Activated CD4-positive, alpha-beta T cell treated with anti-CD3 and anti-CD28 coated beads for 1 hour (primary cell): ENCODE measurements around the gene CENPVL1.
"Not testable (repeated sequence)": the region's sequence is repeated elsewhere in the genome, so short reads cannot be mapped to it uniquely, and the experiment has no call there.

Experiments used
- DNase-seq: peaks from one replicate; pipeline ENCODE4 v3.0.0-alpha.2; 2020

The CENPVL1 gene

GRCh38 chrX:51710277-51711164 lies at the start of gene CENPVL1:
CENPVL1 (plus strand) TSS chrX:51710512; CDS start chrX:51710512, 0 bp downstream.
- DNase-seq = not testable (repeated sequence)

GRCh38 chrX:51665981-51666380 lies 44.3 kb upstream of the CENPVL1 start:
- no peak for DNase-seq

- not testable (repeated sequence) for DNase-seq
Measured at GRCh38 chrX:51679689-51680433, 30.5 kb upstream of the CENPVL1 start.

GRCh38 chrX:51681808-51682719 lies 28.2 kb upstream of the CENPVL1 start:
- not testable (repeated sequence) for DNase-seq

- not testable (repeated sequence) for DNase-seq
Measured at GRCh38 chrX:51682720-51683062, 27.6 kb upstream of the CENPVL1 start, which contains the start of gene CENPVL2. CENPVL2 (minus strand) TSS chrX:51682831; CDS start chrX:51682831, 0 bp downstream.

- DNase-seq = no peak
Measured at GRCh38 chrX:51694254-51694653, 16.1 kb upstream of the CENPVL1 start.

- DNase-seq = no peak
Measured at GRCh38 chrX:51697397-51697796, 12.9 kb upstream of the CENPVL1 start.

- not testable (repeated sequence) for DNase-seq
Measured at GRCh38 chrX:51712943-51713647, 2.8 kb downstream of the CENPVL1 start.

- DNase-seq = no peak
Measured at GRCh38 chrX:51728202-51728601, 17.9 kb downstream of the CENPVL1 start.

GRCh38 chrX:51737091-51737490 lies 26.8 kb downstream of the CENPVL1 start:
- DNase-seq = no peak

GRCh38 chrX:51742586-51742985 lies 32.3 kb downstream of the CENPVL1 start:
- DNase-seq = no peak

- peak; percentile 18 for DNase-seq
Measured at GRCh38 chrX:51743179-51743957, 33.1 kb downstream of the CENPVL1 start, which contains the start of gene GSPT2. GSPT2 (plus strand) TSS chrX:51743442; CDS start chrX:51743627, 185 bp downstream.

GRCh38 chrX:51747671-51748070 lies 37.4 kb downstream of the CENPVL1 start:
- DNase-seq = no peak

GRCh38 chrX:51759055-51759839 lies 48.9 kb downstream of the CENPVL1 start:
- DNase-seq = no peak

GRCh38 chrX:51760657-51761056 lies 50.3 kb downstream of the CENPVL1 start:
- no peak for DNase-seq
